K562 (cell line): ENCODE results near the gene DSG1. TPM values are rescaled to one million over a fixed set of nuclear protein-coding genes. Genes with fewer than 3 reads are reported as not detected.

ENCODE experiments used
- ATAC-seq: fragments of 200-7000 bp; cut with Tn5 transposase; 3 replicates; pipeline ENCODE4 v1.9.1; 2020; ENCODE audit warnings: moderate library complexity
- BruUV-seq: library from RNA; stranded (reverse); fragments of 400-500 nt; replicated peaks from 2 replicates; lab custom pipeline; 2021; lab: Mats Ljungman, UMichigan
- CTCF ChIA-PET: fragments of 300-600 bp; formaldehyde crosslinking; extraction: SDS; loops from one replicate; lab custom pipeline; 2021; ENCODE audit warnings: low intra/inter-chr PET ratio; lab: Yijun Ruan, JAX
- POLR2A ChIA-PET: fragments of 300-600, 350-650 bp; sonication (Branson Sonifier 250); formaldehyde crosslinking; extraction: SDS; loops from one replicate; lab custom pipeline; 2021; ENCODE audit warnings: antibody characterized with exemption, inconsistent platforms; lab: Yijun Ruan, JAX
- DNase-seq, 4 experiments: peaks; one replicate each; pipeline versions ENCODE4 v3.0.0 to v3.0.0-alpha.2; 2011 to 2018; ENCODE audit warnings: low spot score in 3 of 4, mixed read lengths in 3 of 4; ENCODE audit errors: extremely low read depth in 1 of 4
- FAIRE-seq: peaks from 2 replicates; lab custom pipeline; 2011; peaks lifted over from hg19 to GRCh38; lab: Jason Lieb, UNC
- H2AFZ ChIP-seq: 2 replicates; pipeline ENCODE4 v1.6.0; 2011; ENCODE audit warnings: low read depth, low read length, control low read depth, inconsistent platforms
- H3K27ac ChIP-seq: fragments of 200-600 bp; 3 replicates; pipeline ENCODE4 v1.8.0; 2011; ENCODE audit warnings: low read depth, mild to moderate bottlenecking, control low read depth, inconsistent platforms, low read length, moderate library complexity, mixed read lengths; ENCODE audit errors: extremely low read depth
- H3K27me3 ChIP-seq, 2 experiments: fragments of 300-600 bp in 1 of 2; 2 replicates in 1 of 2; 3 replicates in 1 of 2; pipeline versions ENCODE4 v1.6.0 to v1.8.0; 2011; ENCODE audit warnings: inconsistent platforms in 2 of 2, low read length in 2 of 2, mild to moderate bottlenecking in 1 of 2, mixed read lengths in 1 of 2, moderate library complexity in 1 of 2; ENCODE audit not compliant: control insufficient read depth in 2 of 2, insufficient read depth in 2 of 2
- H3K36me3 ChIP-seq: fragments of 300-600 bp; 3 replicates; pipeline ENCODE4 v1.8.0; 2011; ENCODE audit warnings: mild to moderate bottlenecking, low read length, inconsistent platforms; ENCODE audit not compliant: control insufficient read depth, insufficient read depth
- H3K4me1 ChIP-seq, 2 experiments: fragments of 200-600 bp in 1 of 2; replicated peaks in 1 of 2; 2 replicates in 1 of 2; 3 replicates in 1 of 2; pipeline versions ENCODE4 v1.5.1 to v1.8.0; 2011; ENCODE audit warnings: inconsistent platforms in 2 of 2, low read length in 2 of 2, mild to moderate bottlenecking in 1 of 2, mixed read lengths in 1 of 2, moderate library complexity in 1 of 2; ENCODE audit not compliant: control insufficient read depth in 2 of 2, insufficient read depth in 2 of 2
- H3K4me2 ChIP-seq: 2 replicates; pipeline ENCODE4 v1.6.1; 2011; ENCODE audit warnings: low read length, control low read depth, inconsistent platforms, mixed read lengths; ENCODE audit not compliant: insufficient read depth
- H3K4me3 ChIP-seq: fragments of 200-600 bp; sonication (generic), shearing (Covaris generic); 2 replicates; pipeline ENCODE4 v1.5.1; 2016; ENCODE audit warnings: control low read depth, inconsistent platforms
- H3K79me2 ChIP-seq: fragments of 200-600 bp; 3 replicates; pipeline ENCODE4 v1.8.0; 2011; ENCODE audit warnings: low read length, inconsistent platforms; ENCODE audit not compliant: control insufficient read depth, insufficient read depth
- H3K9ac ChIP-seq, 2 experiments: 2 replicates each; pipeline versions ENCODE4 v1.6.0 to v1.6.1; 2011; ENCODE audit warnings: low read depth in 2 of 2, low read length in 2 of 2, control low read depth in 1 of 2, inconsistent platforms in 1 of 2, mild to moderate bottlenecking in 1 of 2, mixed read lengths in 1 of 2; ENCODE audit not compliant: insufficient read depth in 1 of 2
- H3K9me1 ChIP-seq: one replicate; pipeline ENCODE4 v1.6.0; 2011; ENCODE audit warnings: inconsistent platforms, mild to moderate bottlenecking, low read length, moderate library complexity; ENCODE audit not compliant: control insufficient read depth, insufficient read depth
- H3K9me3 ChIP-seq: replicated peaks from 2 replicates; pipeline ENCODE4 v1.5.1; 2011; ENCODE audit warnings: low read depth, low read length, inconsistent platforms; ENCODE audit not compliant: control insufficient read depth, insufficient read depth
- H4K20me1 ChIP-seq: replicated peaks from 2 replicates; pipeline ENCODE4 v1.6.1; 2011; ENCODE audit warnings: low read length, inconsistent platforms, mixed read lengths; ENCODE audit not compliant: control insufficient read depth, insufficient read depth
- BRD4 ChIP-seq: fragments of 200-600 bp; sonication (generic); IDR thresholded peaks from 2 replicates; pipeline ENCODE4 v1.6.1; 2017; ENCODE audit warnings: inconsistent platforms
- CBFB ChIP-seq: sonication (generic); formaldehyde crosslinking; IDR thresholded peaks from 2 replicates; pipeline ENCODE4 v1.4.0; 2020; ENCODE audit warnings: mild to moderate bottlenecking, missing genetic modification reagents
- CGGBP1 ChIP-seq: fragments of 250-450 bp; sonication (Bioruptor Pico); IDR thresholded peaks from 2 replicates; pipeline ENCODE4 v1.9.0; 2021; ENCODE audit warnings: mild to moderate bottlenecking
- ELF2 ChIP-seq: fragments of 250-450 bp; sonication (Bioruptor Pico); IDR thresholded peaks from 2 replicates; pipeline ENCODE4 v1.5.0; 2021; ENCODE audit warnings: mild to moderate bottlenecking
- MCM5 ChIP-seq: fragments of 450-650 bp; IDR thresholded peaks from 2 replicates; pipeline ENCODE4 v1.6.1; 2016; ENCODE audit warnings: low read depth
- NFYB ChIP-seq: IDR thresholded peaks from 2 replicates; pipeline ENCODE4 v1.6.1; 2011; ENCODE audit warnings: mild to moderate bottlenecking, moderate library complexity; ENCODE audit not compliant: insufficient read length; ENCODE audit errors: extremely low read depth
- RAD51 ChIP-seq: fragments of 450-650 bp; IDR thresholded peaks from 2 replicates; pipeline ENCODE4 v1.7.1; 2016; ENCODE audit warnings: low read depth, mild to moderate bottlenecking, borderline replicate concordance
- SMAD3 ChIP-seq: fragments of 450-650 bp; formaldehyde crosslinking; conservative IDR thresholded peaks from 2 replicates; pipeline ENCODE4 v1.4.0; 2020; ENCODE audit warnings: mild to moderate bottlenecking
- ZBTB2 ChIP-seq: fragments of 450-650 bp; IDR thresholded peaks from 2 replicates; pipeline ENCODE4 v1.6.1; 2016; ENCODE audit warnings: antibody characterized with exemption
- ZKSCAN8 ChIP-seq: fragments of 200-800 bp; sonication (Bioruptor generic); IDR thresholded peaks from 2 replicates; pipeline ENCODE4 v1.6.1; 2016; ENCODE audit warnings: missing genetic modification characterization, missing compliant biosample characterization
- ZNF639 ChIP-seq, 2 experiments: fragments of 200-800 bp in 1 of 2; sonication (Bioruptor generic) in 1 of 2; sonication (generic) in 1 of 2; formaldehyde crosslinking in 1 of 2; IDR thresholded peaks in 1 of 2; conservative IDR thresholded peaks in 1 of 2; 2 replicates each; pipeline versions ENCODE4 v1.5.0 to v1.6.1; 2016 to 2020; ENCODE audit warnings: missing compliant biosample characterization in 1 of 2, missing genetic modification characterization in 1 of 2, missing genetic modification reagents in 1 of 2
- ZNF830 ChIP-seq: fragments of 250-450 bp; sonication (Bioruptor Pico); IDR thresholded peaks from 2 replicates; pipeline ENCODE4 v1.5.0; 2021; ENCODE audit warnings: mild to moderate bottlenecking
- in situ Hi-C: fragments of 300-500 bp; cut with MboI; formaldehyde crosslinking; loops from 4 replicates; pipeline ENCODE4 v1.15.0; 2018; ENCODE audit warnings: inconsistent platforms, mixed read lengths
- intact Hi-C: fragments of 100-400 bp; cut with micrococcal nuclease; formaldehyde crosslinking; loops from 2 replicates; pipeline ENCODE4 v1.14.2; 2022
- polyA plus RNA-seq, 8 experiments: library from polyadenylated mRNA; depleted of rRNA in 4 of 8; stranded (reverse) in 5 of 8; unstranded in 3 of 8; fragments of >200 nt; fragmentation: Nextera tagmentation in 2 of 8; fragmentation: Illumina TruSeq in 1 of 8; extraction: Ambion mirVana in 2 of 8; extraction: Trizol in 1 of 8; gene quantifications; 2 replicates each; pipeline versions ENCODE4 v1.2.1 to v1.2.3, GENCODE V29; 2011 to 2014; ENCODE audit warnings: inconsistent platforms in 1 of 8, missing spikeins in 1 of 8
- total RNA-seq, 7 experiments: library from RNA; depleted of rRNA in 6 of 7; stranded (reverse); fragments of >200 nt in 6 of 7; fragmentation: Illumina TruSeq in 2 of 7; extraction: Trizol in 2 of 7; gene quantifications; 2 replicates each; pipeline versions ENCODE4 v1.2.1 to v1.2.3, GENCODE V29; 2011 to 2021; ENCODE audit warnings: low replicate concordance in 1 of 7
- TF ChIP-seq, protein P1 (sequence below): fragments of 250-450 bp; sonication (Bioruptor Pico); IDR thresholded peaks from 2 replicates; pipeline ENCODE4 v1.5.0; 2022; ENCODE audit warnings: mild to moderate bottlenecking
- TF ChIP-seq, protein P2 (sequence below): fragments of 250-450 bp; sonication (Bioruptor Pico); IDR thresholded peaks from 2 replicates; pipeline ENCODE4 v1.4.0; 2020; ENCODE audit warnings: mild to moderate bottlenecking, moderate library complexity
- TF ChIP-seq, protein P3 (sequence below): sonication (generic); formaldehyde crosslinking; IDR thresholded peaks from 2 replicates; pipeline ENCODE4 v1.8.1; 2023; ENCODE audit warnings: mild to moderate bottlenecking, missing genetic modification reagents

The DSG1 gene
- total and polyA plus RNA-seq, 9 of the 15 experiments (the other 6 are each of a cell fraction or from before 2014, with no cell fraction given), result 0.03 to 0.26 (median 0.15) TPM; not detected in 1

- Histone ChIP-seq H3K36me3 (no peaks in the 10 kb centered on the region), H3K27ac (no peak overlapping the region), H3K9me1 (no peaks in the 10 kb centered on the region), H4K20me1 (no peaks in the 10 kb centered on the region), H3K9ac (no peak overlapping the region), H3K79me2 (no peaks in the 10 kb centered on the region), H3K4me1 (no peaks in the 10 kb centered on the region; a peak in 1 of 5 replicates), H3K9me3 (no peaks in the 10 kb centered on the region), H3K4me2 (no peak overlapping the region), H2AFZ (no peak overlapping the region), H3K27me3 (no peaks in the 10 kb centered on the region), H3K4me3 (no peak overlapping the region)
- no TSS peak for BruUV-seq
- no peak for DNase-seq
- ChIA-PET CTCF (no interaction called here), POLR2A (no interaction called here)
- intact Hi-C loops (no loop called here), in situ Hi-C loops (no loop called here)
- no peak for FAIRE-seq
- ATAC-seq, result no peak
- TF ChIP-seq CGGBP1 (CRISPR knock-in tag) (no peak), RAD51 (no peak), ELF2 (CRISPR knock-in tag) (no peak), BRD4 (no peak), ZBTB2 (no peak), CBFB (CRISPR knock-in tag) (no peak), SMAD3 (CRISPR knock-in tag) (no peak), NFYB (no peak), ZNF639 (CRISPR knock-in tag; conservative IDR thresholded peaks at IDR 0.05 in 1 of 2, IDR thresholded peaks at IDR 0.05 in 1 of 2) (no peak), MCM5 (no peak), ZNF830 (CRISPR knock-in tag) (no peak), ZKSCAN8 (CRISPR knock-in tag) (no peak)
- TF ChIP-seq, protein P1, sequence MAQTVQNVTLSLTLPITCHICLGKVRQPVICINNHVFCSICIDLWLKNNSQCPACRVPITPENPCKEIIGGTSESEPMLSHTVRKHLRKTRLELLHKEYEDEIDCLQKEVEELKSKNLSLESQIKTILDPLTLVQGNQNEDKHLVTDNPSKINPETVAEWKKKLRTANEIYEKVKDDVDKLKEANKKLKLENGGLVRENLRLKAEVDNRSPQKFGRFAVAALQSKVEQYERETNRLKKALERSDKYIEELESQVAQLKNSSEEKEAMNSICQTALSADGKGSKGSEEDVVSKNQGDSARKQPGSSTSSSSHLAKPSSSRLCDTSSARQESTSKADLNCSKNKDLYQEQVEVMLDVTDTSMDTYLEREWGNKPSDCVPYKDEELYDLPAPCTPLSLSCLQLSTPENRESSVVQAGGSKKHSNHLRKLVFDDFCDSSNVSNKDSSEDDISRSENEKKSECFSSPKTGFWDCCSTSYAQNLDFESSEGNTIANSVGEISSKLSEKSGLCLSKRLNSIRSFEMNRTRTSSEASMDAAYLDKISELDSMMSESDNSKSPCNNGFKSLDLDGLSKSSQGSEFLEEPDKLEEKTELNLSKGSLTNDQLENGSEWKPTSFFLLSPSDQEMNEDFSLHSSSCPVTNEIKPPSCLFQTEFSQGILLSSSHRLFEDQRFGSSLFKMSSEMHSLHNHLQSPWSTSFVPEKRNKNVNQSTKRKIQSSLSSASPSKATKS (CRISPR knock-in tag), result no peak
- TF ChIP-seq, protein P2, sequence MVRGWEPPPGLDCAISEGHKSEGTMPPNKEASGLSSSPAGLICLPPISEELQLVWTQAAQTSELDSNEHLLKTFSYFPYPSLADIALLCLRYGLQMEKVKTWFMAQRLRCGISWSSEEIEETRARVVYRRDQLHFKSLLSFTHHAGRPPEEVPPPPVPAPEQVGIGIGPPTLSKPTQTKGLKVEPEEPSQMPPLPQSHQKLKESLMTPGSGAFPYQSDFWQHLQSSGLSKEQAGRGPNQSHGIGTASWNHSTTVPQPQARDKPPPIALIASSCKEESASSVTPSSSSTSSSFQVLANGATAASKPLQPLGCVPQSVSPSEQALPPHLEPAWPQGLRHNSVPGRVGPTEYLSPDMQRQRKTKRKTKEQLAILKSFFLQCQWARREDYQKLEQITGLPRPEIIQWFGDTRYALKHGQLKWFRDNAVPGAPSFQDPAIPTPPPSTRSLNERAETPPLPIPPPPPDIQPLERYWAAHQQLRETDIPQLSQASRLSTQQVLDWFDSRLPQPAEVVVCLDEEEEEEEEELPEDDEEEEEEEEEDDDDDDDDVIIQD (CRISPR knock-in tag), result no peak
- TF ChIP-seq, protein P3, sequence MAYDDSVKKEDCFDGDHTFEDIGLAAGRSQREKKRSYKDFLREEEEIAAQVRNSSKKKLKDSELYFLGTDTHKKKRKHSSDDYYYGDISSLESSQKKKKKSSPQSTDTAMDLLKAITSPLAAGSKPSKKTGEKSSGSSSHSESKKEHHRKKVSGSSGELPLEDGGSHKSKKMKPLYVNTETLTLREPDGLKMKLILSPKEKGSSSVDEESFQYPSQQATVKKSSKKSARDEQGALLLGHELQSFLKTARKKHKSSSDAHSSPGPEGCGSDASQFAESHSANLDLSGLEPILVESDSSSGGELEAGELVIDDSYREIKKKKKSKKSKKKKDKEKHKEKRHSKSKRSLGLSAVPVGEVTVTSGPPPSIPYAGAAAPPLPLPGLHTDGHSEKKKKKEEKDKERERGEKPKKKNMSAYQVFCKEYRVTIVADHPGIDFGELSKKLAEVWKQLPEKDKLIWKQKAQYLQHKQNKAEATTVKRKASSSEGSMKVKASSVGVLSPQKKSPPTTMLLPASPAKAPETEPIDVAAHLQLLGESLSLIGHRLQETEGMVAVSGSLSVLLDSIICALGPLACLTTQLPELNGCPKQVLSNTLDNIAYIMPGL (CRISPR knock-in tag), result no peak
These were observed 26.3 kb upstream of the DSG1 start for GRCh38 chr18:31291688-31292087.
